Fibroblast of lung (primary cell): ENCODE measurements around the gene JPH2. TPM values are rescaled to one million over a fixed set of nuclear protein-coding genes. Genes with fewer than 3 reads are reported as not detected.
"Not testable (repeated sequence)": the region's sequence is repeated elsewhere in the genome, so short reads cannot be mapped to it uniquely, and the experiment has no call there.

Experiments
- DNase-seq, 2 donors: peaks; one replicate each; pipeline versions ENCODE4 v3.0.0 to v3.0.0-alpha.2; 2010; ENCODE audit warnings: low read depth in 2 of 2
- H2AFZ ChIP-seq: 2 replicates; pipeline ENCODE4 v1.5.1; 2012; ENCODE audit warnings: low read length, control low read depth, inconsistent platforms
- H3K27ac ChIP-seq: 2 replicates; pipeline ENCODE4 v1.5.1; 2011; ENCODE audit warnings: low read length, control low read depth; ENCODE audit not compliant: insufficient read depth
- H3K27me3 ChIP-seq: 2 replicates; pipeline ENCODE4 v1.5.1; 2011; ENCODE audit warnings: mild to moderate bottlenecking, low read length; ENCODE audit not compliant: control insufficient read depth, insufficient read depth
- H3K36me3 ChIP-seq: 2 replicates; pipeline ENCODE4 v1.5.1; 2011; ENCODE audit warnings: low read length; ENCODE audit not compliant: control insufficient read depth, insufficient read depth
- H3K4me1 ChIP-seq: 2 replicates; pipeline ENCODE4 v1.5.1; 2011; ENCODE audit warnings: low read length; ENCODE audit not compliant: control insufficient read depth, insufficient read depth; ENCODE audit errors: extremely low read depth
- H3K4me2 ChIP-seq: 2 replicates; pipeline ENCODE4 v1.5.1; 2011; ENCODE audit warnings: low read length, control low read depth; ENCODE audit not compliant: insufficient read depth; ENCODE audit errors: extremely low read depth
- H3K4me3 ChIP-seq, 4 experiments: fragments of 200-600 bp in 1 of 4; sonication (generic) in 1 of 4; replicated peaks in 1 of 4; 2 replicates each; pipeline ENCODE4 v1.5.1; 2011 to 2016; ENCODE audit warnings: low read length in 4 of 4, low read depth in 3 of 4, mild to moderate bottlenecking in 3 of 4, control low read depth in 2 of 4, inconsistent platforms in 1 of 4, mixed read lengths in 1 of 4; ENCODE audit not compliant: insufficient read depth in 1 of 4; ENCODE audit errors: control extremely low read depth in 1 of 4
- H3K79me2 ChIP-seq: 2 replicates; pipeline ENCODE4 v1.5.1; 2012; ENCODE audit warnings: mild to moderate bottlenecking, low read length, inconsistent platforms; ENCODE audit not compliant: control insufficient read depth, insufficient read depth
- H3K9ac ChIP-seq: 2 replicates; pipeline ENCODE4 v1.5.1; 2011; ENCODE audit warnings: mild to moderate bottlenecking, low read length, control low read depth; ENCODE audit not compliant: insufficient read depth
- H3K9me3 ChIP-seq: 2 replicates; pipeline ENCODE4 v1.5.1; 2012; ENCODE audit warnings: low read depth, low read length; ENCODE audit not compliant: control insufficient read depth, insufficient read depth
- H4K20me1 ChIP-seq: 2 replicates; pipeline ENCODE4 v1.5.1; 2011; ENCODE audit warnings: low read length; ENCODE audit not compliant: control insufficient read depth, insufficient read depth; ENCODE audit errors: extremely low read depth
- CTCF ChIP-seq, 2 donors: IDR thresholded peaks in 1 of 2; conservative IDR thresholded peaks in 1 of 2; 1 replicate in 1 of 2; 2 replicates in 1 of 2; pipeline ENCODE4 v1.5.1; 2011 to 2012; ENCODE audit warnings: low read length in 2 of 2, control low read depth in 1 of 2, inconsistent platforms in 1 of 2, low read depth in 1 of 2, mild to moderate bottlenecking in 1 of 2
- EZH2 ChIP-seq: IDR thresholded peaks from 2 replicates; pipeline ENCODE4 v1.5.1; 2012; ENCODE audit warnings: low read length, control low read depth, mild to moderate bottlenecking; ENCODE audit errors: missing control alignments
- polyA plus RNA-seq, 2 donors: library from polyadenylated mRNA; depleted of rRNA in 1 of 2; stranded (reverse) in 1 of 2; unstranded in 1 of 2; fragments of >200 nt; gene quantifications; 2 replicates each; pipeline ENCODE4 v1.2.1, GENCODE V29; 2011 to 2012; ENCODE audit warnings: missing spikeins in 1 of 2
- total RNA-seq: library from RNA; depleted of rRNA; stranded (reverse); fragments of >200 nt; gene quantifications from 2 replicates; pipeline ENCODE4 v1.2.1, GENCODE V29; 2014

Gene JPH2
- total and polyA plus RNA-seq, 2 donors (not counting 1 experiment from before 2014, with no cell fraction given): 0.66 to 4.9 TPM

- H3K27ac ChIP-seq: no peak overlapping the region
Observed at GRCh38 chr20:44196271-44196670, 9.3 kb upstream of the JPH2 start.

GRCh38 chr20:44195605-44196004 is 8.6 kb upstream of the JPH2 start:
- H3K9me3 ChIP-seq: no peaks in the 10 kb centered on the region
- peaks cover 16% of the 10 kb centered on the region for H3K79me2 ChIP-seq
- no peak overlapping the region for H3K4me3 ChIP-seq
- DNase-seq: no peak
- TF ChIP-seq EZH2: no peak
- no peak for TF ChIP-seq CTCF (conservative IDR thresholded peaks at IDR 0.05 in 1 of 2, IDR thresholded peaks at IDR 0.05 in 1 of 2; ENCODE audit: low read depth in 1 of 2, low read length in 2 of 2)
- no peak overlapping the region for H2AFZ ChIP-seq
- no peak overlapping the region for H3K9ac ChIP-seq
- H3K4me1 ChIP-seq: peaks cover 6% of the 10 kb centered on the region
- peaks cover 17% of the 10 kb centered on the region for H3K36me3 ChIP-seq
- no peaks in the 10 kb centered on the region for H4K20me1 ChIP-seq
- H3K27me3 ChIP-seq: no peaks in the 10 kb centered on the region
- no peak overlapping the region for H3K4me2 ChIP-seq
- H3K27ac ChIP-seq: no peak overlapping the region

More at GRCh38 chr20:44196271-44196670, 9.3 kb upstream of the JPH2 start:
- H3K9me3 ChIP-seq: no peaks in the 10 kb centered on the region
- no peak for TF ChIP-seq EZH2
- no peak for TF ChIP-seq CTCF (conservative IDR thresholded peaks at IDR 0.05 in 1 of 2, IDR thresholded peaks at IDR 0.05 in 1 of 2; ENCODE audit: low read depth in 1 of 2, low read length in 2 of 2)
- H3K27me3 ChIP-seq: no peaks in the 10 kb centered on the region
- peaks cover 19% of the 10 kb centered on the region for H3K36me3 ChIP-seq
- no peak overlapping the region for H3K9ac ChIP-seq
- peaks cover 10% of the 10 kb centered on the region for H3K4me1 ChIP-seq
- peaks cover 22% of the 10 kb centered on the region for H3K79me2 ChIP-seq
- H3K4me3 ChIP-seq: no peak overlapping the region
- no peak overlapping the region for H3K4me2 ChIP-seq
- DNase-seq: no peak
- no peak overlapping the region for H2AFZ ChIP-seq
- H4K20me1 ChIP-seq: no peaks in the 10 kb centered on the region

DNA sequence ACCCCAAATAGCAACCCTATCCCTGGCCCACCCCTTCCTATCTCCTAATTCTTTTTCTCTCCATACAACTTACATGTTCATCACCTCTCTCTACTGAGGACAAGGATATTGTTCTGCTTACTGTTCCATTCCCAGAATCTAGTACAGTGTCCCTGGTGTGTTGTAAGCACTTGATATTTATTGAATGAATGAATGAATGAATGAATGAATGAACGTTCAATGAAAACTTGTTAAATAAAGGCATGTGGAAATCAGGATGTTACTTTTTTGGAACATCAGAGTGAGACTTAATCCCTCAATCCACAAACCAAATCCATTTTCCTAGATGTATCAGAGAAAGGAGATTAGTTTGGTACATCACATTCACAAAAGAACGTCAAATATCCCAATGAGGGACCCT is 6.8 kb upstream of the JPH2 start:
- H3K9me3 ChIP-seq: no peaks in the 10 kb centered on the region
- H3K36me3 ChIP-seq: peaks cover 8% of the 10 kb centered on the region
- H3K4me3 ChIP-seq: no peak overlapping the region
- H3K27ac ChIP-seq: no peak overlapping the region
- no peak overlapping the region for H3K4me2 ChIP-seq
- DNase-seq: no peak
- TF ChIP-seq CTCF (conservative IDR thresholded peaks at IDR 0.05 in 1 of 2, IDR thresholded peaks at IDR 0.05 in 1 of 2; ENCODE audit: low read depth in 1 of 2, low read length in 2 of 2): no peak
- TF ChIP-seq EZH2: no peak
- no peak overlapping the region for H2AFZ ChIP-seq
- no peak overlapping the region for H3K9ac ChIP-seq
- peaks cover 2% of the 10 kb centered on the region for H3K79me2 ChIP-seq
- H3K27me3 ChIP-seq: no peaks in the 10 kb centered on the region
- H4K20me1 ChIP-seq: no peaks in the 10 kb centered on the region
- peaks cover 2% of the 10 kb centered on the region for H3K4me1 ChIP-seq

DNA sequence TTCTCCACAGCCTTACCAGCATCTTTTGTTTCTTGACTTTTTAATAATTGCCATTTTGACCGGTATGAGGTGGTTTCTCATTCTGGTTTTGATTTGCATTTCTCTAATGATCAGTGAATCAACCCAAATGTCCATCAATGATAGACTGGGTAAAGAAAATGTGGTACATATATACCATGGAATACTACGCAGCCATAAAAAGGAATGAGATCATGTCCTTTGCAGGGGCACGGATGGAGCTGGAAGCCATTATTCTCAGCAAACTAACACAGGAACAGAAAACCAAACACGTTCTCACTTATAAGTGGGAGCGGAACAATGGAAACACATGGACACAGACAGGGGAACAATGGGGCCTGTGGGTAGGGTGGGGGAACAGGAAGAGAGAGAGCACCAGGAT is 4.7 kb upstream of the JPH2 start:
- DNase-seq, H3K79me2 ChIP-seq, H3K9ac ChIP-seq, H3K36me3 ChIP-seq, H4K20me1 ChIP-seq, H3K27ac ChIP-seq, H3K27me3 ChIP-seq, H3K4me2 ChIP-seq, H2AFZ ChIP-seq, H3K9me3 ChIP-seq, H3K4me3 ChIP-seq: not testable (repeated sequence)
- H3K4me1 ChIP-seq: peaks cover 14% of the 10 kb centered on the region
